H1 (cell line): ENCODE data around the gene FABP7. TPM values are rescaled to one million over a fixed set of nuclear protein-coding genes. Genes with fewer than 3 reads are reported as not detected.

ENCODE experiments used
- CTCF ChIA-PET: fragments of 300-600 bp; sonication (Branson Sonifier 250); formaldehyde crosslinking; loops from one replicate; lab custom pipeline; 2021; ENCODE audit not compliant: partially characterized antibody; lab: Charles Lee
- POLR2A ChIA-PET: fragments of 300-600 bp; sonication (Branson Sonifier 250); formaldehyde crosslinking; loops from one replicate; lab custom pipeline; 2021; ENCODE audit warnings: inconsistent platforms; ENCODE audit not compliant: partially characterized antibody; lab: Charles Lee
- DNase-seq, 2 experiments: peaks; one replicate each; pipeline versions ENCODE4 v3.0.0 to v3.0.0-alpha.2; 2010 to 2022; ENCODE audit warnings: low spot score in 2 of 2, low read depth in 1 of 2, mixed read lengths in 1 of 2
- FAIRE-seq: peaks from 2 replicates; lab custom pipeline; 2011; peaks lifted over from hg19 to GRCh38; lab: Jason Lieb, UNC
- H2AFZ ChIP-seq: 2 replicates; pipeline ENCODE4 v1.8.1; 2012; ENCODE audit warnings: low read length, inconsistent platforms
- H2AK5ac ChIP-seq: 2 replicates; pipeline ENCODE4 v1.6.1; 2013; ENCODE audit warnings: low read depth, low read length
- H2BK120ac ChIP-seq: replicated peaks from 2 replicates; pipeline ENCODE3; 2013; ENCODE audit warnings: low read depth, low read length, inconsistent platforms
- H2BK12ac ChIP-seq: 2 replicates; pipeline ENCODE4 v1.6.1; 2013; ENCODE audit warnings: low read depth, low read length
- H2BK15ac ChIP-seq: 2 replicates; pipeline ENCODE4 v1.6.1; 2013; ENCODE audit warnings: low read length
- H2BK20ac ChIP-seq: 2 replicates; pipeline ENCODE4 v1.6.1; 2013; ENCODE audit warnings: low read length
- H2BK5ac ChIP-seq: 2 replicates; pipeline ENCODE4 v1.6.1; 2013; ENCODE audit warnings: low read depth, low read length
- H3K14ac ChIP-seq: 2 replicates; pipeline ENCODE4 v1.6.1; 2013; ENCODE audit warnings: inconsistent platforms; ENCODE audit not compliant: insufficient read length
- H3K18ac ChIP-seq: 2 replicates; pipeline ENCODE4 v1.6.1; 2013; ENCODE audit warnings: low read length; ENCODE audit errors: extremely low read depth
- H3K23ac ChIP-seq: 2 replicates; pipeline ENCODE4 v1.6.1; 2013; ENCODE audit warnings: inconsistent platforms; ENCODE audit not compliant: insufficient read length
- H3K23me2 ChIP-seq: 2 replicates; pipeline ENCODE4 v1.6.1; 2013; ENCODE audit warnings: low read depth, low read length
- H3K27ac ChIP-seq: 2 replicates; pipeline ENCODE4 v1.6.1; 2011; ENCODE audit warnings: low read depth, low read length, inconsistent platforms
- H3K27me3 ChIP-seq, 4 experiments: replicated peaks in 1 of 4; 1 replicate in 1 of 4; 2 replicates in 3 of 4; pipeline versions ENCODE4 v1.6.1 to v1.8.1; 2011 to 2013; ENCODE audit warnings: low read length in 3 of 4, mild to moderate bottlenecking in 3 of 4, inconsistent platforms in 2 of 4, mixed read lengths in 2 of 4, moderate library complexity in 1 of 4; ENCODE audit not compliant: control insufficient read depth in 3 of 4, insufficient read depth in 3 of 4; ENCODE audit errors: extremely low read depth in 1 of 4
- H3K36me3 ChIP-seq, 4 experiments: 2 replicates each; pipeline versions ENCODE4 v1.6.1 to v1.8.1; 2011 to 2013; ENCODE audit warnings: mild to moderate bottlenecking in 4 of 4, low read length in 3 of 4, moderate library complexity in 2 of 4, control low read depth in 1 of 4, inconsistent platforms in 1 of 4; ENCODE audit not compliant: insufficient read depth in 4 of 4, control insufficient read depth in 2 of 4
- H3K4ac ChIP-seq: replicated peaks from 2 replicates; pipeline ENCODE3; 2013; ENCODE audit warnings: low read length, low read depth, mixed read lengths, inconsistent platforms; ENCODE audit not compliant: insufficient read length
- H3K4me1 ChIP-seq, 4 experiments: replicated peaks in 1 of 4; 1 replicate in 1 of 4; 2 replicates in 3 of 4; pipeline versions ENCODE4 v1.6.1 to v1.8.1; 2011 to 2013; ENCODE audit warnings: low read length in 3 of 4, inconsistent platforms in 2 of 4, mixed read lengths in 1 of 4; ENCODE audit not compliant: insufficient read depth in 4 of 4, control insufficient read depth in 3 of 4
- H3K4me2 ChIP-seq, 2 experiments: 2 replicates each; pipeline versions ENCODE4 v1.6.1 to v1.8.1; 2011 to 2013; ENCODE audit warnings: low read depth in 2 of 2, low read length in 2 of 2, control low read depth in 1 of 2, inconsistent platforms in 1 of 2, mild to moderate bottlenecking in 1 of 2; ENCODE audit not compliant: insufficient read depth in 1 of 2
- H3K4me3 ChIP-seq, 4 experiments: fragments of 200-600, 300-600 bp in 1 of 4; sonication (generic), shearing (Covaris generic), sonication (Bioruptor Twin) in 1 of 4; 2 replicates each; pipeline versions ENCODE4 v1.5.1 to v1.8.1; 2011 to 2016; ENCODE audit warnings: low read length in 4 of 4, low read depth in 3 of 4, control low read depth in 2 of 4, inconsistent platforms in 2 of 4, mild to moderate bottlenecking in 2 of 4, mixed read lengths in 1 of 4, moderate library complexity in 1 of 4; ENCODE audit not compliant: insufficient read depth in 2 of 4; ENCODE audit errors: extremely low read depth in 1 of 4
- H3K56ac ChIP-seq: replicated peaks from 2 replicates; pipeline ENCODE3; 2013; ENCODE audit warnings: low read depth, mild to moderate bottlenecking, mixed read lengths, low read length, inconsistent platforms; ENCODE audit not compliant: insufficient read length
- H3K79me1 ChIP-seq: 2 replicates; pipeline ENCODE4 v1.6.1; 2013; ENCODE audit warnings: low read depth, low read length, control low read depth
- H3K79me2 ChIP-seq, 2 experiments: 2 replicates each; pipeline versions ENCODE4 v1.6.1 to v1.8.1; 2012 to 2013; ENCODE audit warnings: low read length in 2 of 2, mild to moderate bottlenecking in 2 of 2, inconsistent platforms in 1 of 2; ENCODE audit not compliant: insufficient read depth in 2 of 2, control insufficient read depth in 1 of 2
- H3K9ac ChIP-seq, 4 experiments: replicated peaks in 1 of 4; 1 replicate in 1 of 4; 2 replicates in 3 of 4; pipeline versions ENCODE4 v1.6.1 to v1.8.1; 2011 to 2013; ENCODE audit warnings: low read depth in 3 of 4, low read length in 3 of 4, control low read depth in 2 of 4, mild to moderate bottlenecking in 2 of 4, moderate library complexity in 2 of 4, inconsistent platforms in 1 of 4; ENCODE audit errors: extremely low read depth in 1 of 4
- H3K9me3 ChIP-seq, 2 experiments: 2 replicates each; pipeline versions ENCODE4 v1.6.1 to v1.8.1; 2012 to 2013; ENCODE audit warnings: mild to moderate bottlenecking in 2 of 2, moderate library complexity in 2 of 2, control low read depth in 1 of 2, inconsistent platforms in 1 of 2, low read depth in 1 of 2, low read length in 1 of 2, mixed read lengths in 1 of 2; ENCODE audit not compliant: insufficient read depth in 2 of 2
- H4K20me1 ChIP-seq, 2 experiments: replicated peaks in 1 of 2; 2 replicates each; pipeline versions ENCODE3 to v1.8.1; 2011 to 2013; ENCODE audit warnings: inconsistent platforms in 2 of 2, low read length in 2 of 2, mild to moderate bottlenecking in 1 of 2; ENCODE audit not compliant: insufficient read depth in 2 of 2, control insufficient read depth in 1 of 2
- H4K5ac ChIP-seq: 2 replicates; pipeline ENCODE4 v1.6.1; 2013; ENCODE audit warnings: low read length, low read depth, mixed read lengths, inconsistent platforms; ENCODE audit not compliant: insufficient read length
- H4K8ac ChIP-seq: 2 replicates; pipeline ENCODE4 v1.8.0; 2013; ENCODE audit warnings: mild to moderate bottlenecking, moderate library complexity, low read length, inconsistent platforms; ENCODE audit not compliant: insufficient read depth; ENCODE audit errors: extremely low read depth
- H4K91ac ChIP-seq: replicated peaks from 2 replicates; pipeline ENCODE3; 2013; ENCODE audit warnings: low read length, mixed read lengths, inconsistent platforms; ENCODE audit not compliant: insufficient read length
- CBX8 ChIP-seq: fragments of 300-800, 300-1000 bp; sonication (generic); IDR thresholded peaks from 2 replicates; pipeline ENCODE4 v1.7.1; 2016; ENCODE audit warnings: low read depth, low read length, borderline replicate concordance
- JUND ChIP-seq: IDR thresholded peaks from 2 replicates; pipeline ENCODE4 v1.6.1; 2011; ENCODE audit warnings: mild to moderate bottlenecking, improper control_type of control experiment, low read length
- RAD21 ChIP-seq, 2 experiments: IDR thresholded peaks in 1 of 2; conservative IDR thresholded peaks in 1 of 2; 2 replicates each; pipeline ENCODE4 v1.6.1; 2011; ENCODE audit warnings: low read depth in 2 of 2, low read length in 2 of 2, improper control_type of control experiment in 1 of 2, inconsistent platforms in 1 of 2, mild to moderate bottlenecking in 1 of 2, moderate library complexity in 1 of 2
- RXRA ChIP-seq: IDR thresholded peaks from 2 replicates; pipeline ENCODE4 v1.6.1; 2011; ENCODE audit warnings: low read depth, mild to moderate bottlenecking, low read length, moderate library complexity; ENCODE audit not compliant: insufficient read depth
- USF2 ChIP-seq: IDR thresholded peaks from 2 replicates; pipeline ENCODE4 v1.6.1; 2011; ENCODE audit warnings: low read length, improper control_type of control experiment
- WGBS, 2 experiments: shearing (Covaris generic) in 1 of 2; methylation state at CpG; one replicate each; pipeline versions ENCODE4 v1.1.6 to v1.1.7; 2013 to 2015; ENCODE audit warnings: low lambda C conversion rate in 2 of 2, mixed read lengths in 2 of 2, inconsistent platforms in 1 of 2, low coverage in 1 of 2, missing lambda C conversion rate in 1 of 2; ENCODE audit not compliant: insufficient replicate concordance in 2 of 2, insufficient coverage in 1 of 2, insufficient read length in 1 of 2; ENCODE audit errors: extremely low coverage in 1 of 2, missing lambda C conversion rate in 1 of 2; 5-methylcytosine and 5-hydroxymethylcytosine counted together
- polyA plus RNA-seq, 7 experiments: library from polyadenylated mRNA; depleted of rRNA in 3 of 7; stranded (reverse) in 5 of 7; unstranded in 2 of 7; fragments of >200 nt in 5 of 7; fragments of 200-250 nt in 2 of 7; gene quantifications; 1 replicate in 5 of 7; 2 replicates in 1 of 7; 4 replicates in 1 of 7; pipeline versions ENCODE4 v1.2.1 to v1.2.3, GENCODE V29; 2011 to 2013; ENCODE audit warnings: missing spikeins in 2 of 7, mixed read lengths in 2 of 7
- total RNA-seq: library from RNA; stranded (reverse); fragmentation: NEBNext Ultra II Directional; extraction: Animal tissue kit (Norgen Biotek cat#: 25700); gene quantifications from 2 replicates; pipeline ENCODE4 v1.2.1, GENCODE V29; 2021
- TF ChIP-seq, protein P1 (sequence below), 3 experiments: IDR thresholded peaks; 1 replicate in 2 of 3; 2 replicates in 1 of 3; pipeline versions ENCODE4 v1.5.1 to v1.6.1; 2011; ENCODE audit warnings: low read length in 3 of 3, mild to moderate bottlenecking in 3 of 3, inconsistent platforms in 2 of 3, low read depth in 1 of 3, moderate library complexity in 1 of 3; ENCODE audit not compliant: insufficient read depth in 1 of 3; ENCODE audit errors: control extremely low read depth in 1 of 3

FABP7 gene
- total and polyA plus RNA-seq, 2 of the 8 experiments (the other 6 are each of a cell fraction or from before 2014, with no cell fraction given), result 10.6 to 13.1 TPM

- H3K27me3 ChIP-seq, result no peaks in the 10 kb centered on the region
- H3K36me3 ChIP-seq, result no peaks in the 10 kb centered on the region
- H3K4me3 ChIP-seq, result no peak overlapping the region
- no peaks in the 10 kb centered on the region for H3K79me1 ChIP-seq
- peak; percentile 75 for FAIRE-seq
- ChIA-PET CTCF (interaction anchor here (0.7 to 9.4 kb wide), 27 partner anchors 10 to 284 kb away, joined by 3 to 179 read pairs (median 5); partner anchors contain the start of genes FABP7 and SMPDL3A), POLR2A (interaction anchor here (1.8 kb wide), 1 partner anchor 109 kb away, joined by 5 read pairs; no protein-coding TSS in a partner anchor)
- H3K56ac ChIP-seq, result no peak overlapping the region
- H3K9me3 ChIP-seq, result no peaks in the 10 kb centered on the region
- no peak overlapping the region for H3K18ac ChIP-seq
- peaks cover 3 to 10% (median 7%) of the 10 kb centered on the region in 4 experiments; a peak in 5 of 7 replicates for H3K4me1 ChIP-seq
- no peak overlapping the region for H3K9ac ChIP-seq
- no peaks in the 10 kb centered on the region for H4K20me1 ChIP-seq
- no peak overlapping the region for H3K4ac ChIP-seq
- WGBS, 2 experiments, result 27% methylated on average over 4 of the region's 4 CpGs; no CpG with 5 or more reads in 1 of the 2 experiments
- no peak overlapping the region for H2BK15ac ChIP-seq
- no peak overlapping the region for H2BK120ac ChIP-seq
- no peak overlapping the region for H2BK12ac ChIP-seq
- no peak for DNase-seq
- H3K23ac ChIP-seq, result no peak overlapping the region
- no peaks in the 10 kb centered on the region for H3K79me2 ChIP-seq
- no peak overlapping the region for H3K4me2 ChIP-seq
- no peaks in the 10 kb centered on the region; the same call in 1 of the 2 replicates for H3K23me2 ChIP-seq
- no peak overlapping the region for H4K5ac ChIP-seq
- H2AFZ ChIP-seq, result no peak overlapping the region
- no peak overlapping the region for H3K27ac ChIP-seq
- H3K14ac ChIP-seq, result no peak overlapping the region
- TF ChIP-seq, protein P1, sequence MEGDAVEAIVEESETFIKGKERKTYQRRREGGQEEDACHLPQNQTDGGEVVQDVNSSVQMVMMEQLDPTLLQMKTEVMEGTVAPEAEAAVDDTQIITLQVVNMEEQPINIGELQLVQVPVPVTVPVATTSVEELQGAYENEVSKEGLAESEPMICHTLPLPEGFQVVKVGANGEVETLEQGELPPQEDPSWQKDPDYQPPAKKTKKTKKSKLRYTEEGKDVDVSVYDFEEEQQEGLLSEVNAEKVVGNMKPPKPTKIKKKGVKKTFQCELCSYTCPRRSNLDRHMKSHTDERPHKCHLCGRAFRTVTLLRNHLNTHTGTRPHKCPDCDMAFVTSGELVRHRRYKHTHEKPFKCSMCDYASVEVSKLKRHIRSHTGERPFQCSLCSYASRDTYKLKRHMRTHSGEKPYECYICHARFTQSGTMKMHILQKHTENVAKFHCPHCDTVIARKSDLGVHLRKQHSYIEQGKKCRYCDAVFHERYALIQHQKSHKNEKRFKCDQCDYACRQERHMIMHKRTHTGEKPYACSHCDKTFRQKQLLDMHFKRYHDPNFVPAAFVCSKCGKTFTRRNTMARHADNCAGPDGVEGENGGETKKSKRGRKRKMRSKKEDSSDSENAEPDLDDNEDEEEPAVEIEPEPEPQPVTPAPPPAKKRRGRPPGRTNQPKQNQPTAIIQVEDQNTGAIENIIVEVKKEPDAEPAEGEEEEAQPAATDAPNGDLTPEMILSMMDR (IDR thresholded peaks at IDR 0.05; ENCODE audit: control extremely low read depth in 1 of 3, insufficient read depth in 1 of 3, low read depth in 1 of 3, low read length in 3 of 3), result peak in 2 of 3 experiments; percentile 54 to 76; a peak in 3 of 4 replicates
- TF ChIP-seq CBX8, result no peak
- TF ChIP-seq RAD21 (IDR thresholded peaks at IDR 0.05 in 1 of 2, conservative IDR thresholded peaks at IDR 0.05 in 1 of 2; ENCODE audit: low read depth in 2 of 2, low read length in 2 of 2), result peak; percentile 93
- TF ChIP-seq USF2, result no peak
- peak; percentile 30; the same call in 1 of the 2 replicates for TF ChIP-seq JUND
- TF ChIP-seq RXRA, result no peak
- no peak overlapping the region for H2AK5ac ChIP-seq
- no peak overlapping the region for H2BK20ac ChIP-seq
- no peak overlapping the region for H4K91ac ChIP-seq
- no peak overlapping the region for H4K8ac ChIP-seq
- H2BK5ac ChIP-seq, result no peak overlapping the region
Measured at GRCh38 chr6:122730775-122731386, 48.6 kb upstream of the FABP7 start.
